B cell (primary cell): ENCODE measurements around the gene GPR160. TPM values are rescaled to one million over a fixed set of nuclear protein-coding genes. Genes with fewer than 3 reads are reported as not detected.

Source experiments
- ATAC-seq: fragments of 200-7000 bp; cut with Tn5 transposase; one replicate; pipeline ENCODE4 v1.10.0; 2021; ENCODE audit warnings: low read depth, mild to moderate bottlenecking, moderate number of reproducible peaks, moderate library complexity
- CTCF ChIA-PET: fragments of 350-600 bp; sonication (Branson Sonifier 250); formaldehyde crosslinking; loops from one replicate; lab custom pipeline; 2021; ENCODE audit warnings: antibody characterized with exemption, inconsistent platforms; lab: Charles Lee
- POLR2A ChIA-PET: fragments of 350-600 bp; sonication (Branson Sonifier 250); formaldehyde crosslinking; loops from one replicate; lab custom pipeline; 2021; ENCODE audit warnings: antibody characterized with exemption; lab: Charles Lee
- DNase-seq: peaks from one replicate; pipeline ENCODE4 v3.0.0; 2013
- H2AFZ ChIP-seq: 2 replicates; pipeline ENCODE4 v1.6.1; 2012; ENCODE audit warnings: mild to moderate bottlenecking, low read depth, low read length; ENCODE audit not compliant: insufficient read depth, poor library complexity, severe bottlenecking
- H3K27ac ChIP-seq, 2 donors: 1 replicate in 1 of 2; 2 replicates in 1 of 2; pipeline ENCODE4 v1.5.1; 2012 to 2013; ENCODE audit warnings: low read length in 2 of 2, mild to moderate bottlenecking in 2 of 2, moderate library complexity in 1 of 2
- H3K27me3 ChIP-seq, 4 experiments: fragments of 200-600 bp in 1 of 4; sonication (generic) in 1 of 4; replicated peaks in 1 of 4; 1 replicate in 2 of 4; 2 replicates in 2 of 4; pipeline versions ENCODE4 v1.6.1 to v1.7.0; 2013 to 2016; ENCODE audit warnings: low read length in 3 of 4, mild to moderate bottlenecking in 2 of 4, mixed read lengths in 1 of 4, moderate library complexity in 1 of 4; ENCODE audit not compliant: insufficient read depth in 4 of 4, control insufficient read depth in 3 of 4; ENCODE audit errors: control extremely low read depth in 1 of 4
- H3K36me3 ChIP-seq, 2 experiments: replicated peaks in 1 of 2; 1 replicate in 1 of 2; 2 replicates in 1 of 2; pipeline versions ENCODE4 v1.6.1 to v1.7.1; 2013; ENCODE audit warnings: low read length in 1 of 2; ENCODE audit not compliant: insufficient read depth in 2 of 2, control insufficient read depth in 1 of 2; ENCODE audit errors: control extremely low read depth in 1 of 2, extremely low read depth in 1 of 2
- H3K4me1 ChIP-seq, 2 donors: fragments of 200-600 bp in 1 of 2; sonication (generic) in 1 of 2; 1 replicate in 1 of 2; 2 replicates in 1 of 2; pipeline versions ENCODE4 v1.5.1 to v1.6.1; 2013 to 2017; ENCODE audit warnings: low read length in 2 of 2; ENCODE audit not compliant: control insufficient read depth in 2 of 2, insufficient read depth in 2 of 2
- H3K4me2 ChIP-seq: replicated peaks from 2 replicates; pipeline ENCODE3; 2012; ENCODE audit warnings: mild to moderate bottlenecking, low read depth, low read length; ENCODE audit not compliant: poor library complexity, severe bottlenecking
- H3K4me3 ChIP-seq, 5 experiments: fragments of 200-600 bp in 1 of 5; sonication (generic) in 1 of 5; 1 replicate in 3 of 5; 2 replicates in 2 of 5; pipeline versions ENCODE4 v1.5.1 to v1.7.0; 2011 to 2016; ENCODE audit warnings: low read length in 4 of 5, mild to moderate bottlenecking in 4 of 5, low read depth in 2 of 5, control low read depth in 1 of 5, moderate library complexity in 1 of 5; ENCODE audit not compliant: insufficient read depth in 1 of 5; ENCODE audit errors: control extremely low read depth in 1 of 5, extremely low read depth in 1 of 5
- H3K79me2 ChIP-seq: fragments of 200-600 bp; sonication (generic); one replicate; pipeline ENCODE4 v1.6.0; 2016; ENCODE audit warnings: low read length; ENCODE audit not compliant: control insufficient read depth, insufficient read depth
- H3K9ac ChIP-seq: fragments of 200-600 bp; sonication (generic); 2 replicates; pipeline ENCODE4 v1.6.1; 2017; ENCODE audit warnings: mild to moderate bottlenecking, low read length, moderate library complexity
- H3K9me3 ChIP-seq, 3 donors: one replicate each; pipeline versions ENCODE4 v1.6.1 to v1.7.1; 2013; ENCODE audit warnings: low read length in 2 of 3; ENCODE audit not compliant: control insufficient read depth in 2 of 3, insufficient read depth in 1 of 3; ENCODE audit errors: control extremely low read depth in 1 of 3
- H4K20me1 ChIP-seq: 2 replicates; pipeline ENCODE4 v1.6.0; 2012; ENCODE audit warnings: mild to moderate bottlenecking, low read length; ENCODE audit not compliant: insufficient read depth, control insufficient read depth, poor library complexity, severe bottlenecking
- H3K27ac Mint-ChIP-seq: one replicate; pipeline ENCODE4 v1.8.0; 2021; ENCODE audit warnings: mixed read lengths
- H3K27me3 Mint-ChIP-seq: one replicate; pipeline ENCODE4 v1.8.0; 2021; ENCODE audit warnings: mixed read lengths
- H3K4me1 Mint-ChIP-seq: one replicate; pipeline ENCODE4 v1.8.0; 2021; ENCODE audit warnings: mixed read lengths
- H3K4me3 Mint-ChIP-seq: one replicate; pipeline ENCODE4 v1.8.0; 2021; ENCODE audit warnings: mixed read lengths
- H3K9me3 Mint-ChIP-seq: one replicate; pipeline ENCODE4 v1.8.0; 2022; ENCODE audit warnings: mixed read lengths; ENCODE audit not compliant: insufficient read depth
- EZH2 ChIP-seq: IDR thresholded peaks from 2 replicates; pipeline ENCODE4 v1.6.1; 2012; ENCODE audit warnings: borderline replicate concordance, low read depth, mild to moderate bottlenecking, moderate library complexity, low read length; ENCODE audit not compliant: insufficient read depth, poor library complexity, severe bottlenecking
- whole genome bisulfite sequencing: methylation state at CpG from one replicate; pipeline ENCODE4 v1.1.5; 2013; ENCODE audit warnings: missing lambda C conversion rate; ENCODE audit not compliant: insufficient coverage; 5-methylcytosine and 5-hydroxymethylcytosine counted together
- intact Hi-C: fragments of 100-400 bp; cut with micrococcal nuclease; formaldehyde crosslinking; loops from one replicate; pipeline ENCODE4 v1.10.0; 2022
- polyA plus RNA-seq: library from polyadenylated mRNA; depleted of rRNA; stranded (reverse); fragments of >200 nt; gene quantifications from 2 replicates; pipeline ENCODE4 v1.2.3, GENCODE V29; 2012
- total RNA-seq, 2 donors: library from RNA; stranded (reverse); fragments of 120-200 nt in 1 of 2; gene quantifications; 1 replicate in 1 of 2; 2 replicates in 1 of 2; pipeline versions ENCODE4 v1.2.3 to v1.2.4, GENCODE V29; 2013 to 2022
- TF ChIP-seq, protein P1 (sequence below): fragments of 200-600 bp; IDR thresholded peaks from one replicate; pipeline ENCODE4 v1.8.0; 2022; ENCODE audit warnings: antibody characterized with exemption, mild to moderate bottlenecking

GPR160 gene
- total and polyA plus RNA-seq, 2 donors (not counting 1 experiment from before 2014, with no cell fraction given) = 17.4 to 17.5 TPM

DNA sequence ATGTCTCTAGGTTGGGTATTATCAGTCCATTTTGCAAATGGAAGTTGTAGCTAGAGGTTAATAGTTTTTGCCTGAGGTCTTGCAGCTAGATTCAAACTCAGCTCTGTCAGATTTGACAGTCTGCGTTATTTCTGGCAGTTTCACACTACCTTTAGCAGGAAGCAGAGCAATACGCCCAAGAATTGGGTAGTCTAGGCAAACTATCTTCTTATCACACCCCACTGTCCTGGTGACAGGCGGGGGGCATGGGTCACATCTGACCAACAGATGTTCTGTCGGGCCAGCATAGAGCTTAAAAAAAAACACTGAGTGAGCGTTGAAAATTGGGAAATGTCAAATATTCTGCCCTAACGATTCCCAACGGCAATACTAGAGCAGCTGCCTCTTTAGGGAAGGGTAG is 5.7 kb downstream of the GPR160 start:
- TF ChIP-seq, protein P1, sequence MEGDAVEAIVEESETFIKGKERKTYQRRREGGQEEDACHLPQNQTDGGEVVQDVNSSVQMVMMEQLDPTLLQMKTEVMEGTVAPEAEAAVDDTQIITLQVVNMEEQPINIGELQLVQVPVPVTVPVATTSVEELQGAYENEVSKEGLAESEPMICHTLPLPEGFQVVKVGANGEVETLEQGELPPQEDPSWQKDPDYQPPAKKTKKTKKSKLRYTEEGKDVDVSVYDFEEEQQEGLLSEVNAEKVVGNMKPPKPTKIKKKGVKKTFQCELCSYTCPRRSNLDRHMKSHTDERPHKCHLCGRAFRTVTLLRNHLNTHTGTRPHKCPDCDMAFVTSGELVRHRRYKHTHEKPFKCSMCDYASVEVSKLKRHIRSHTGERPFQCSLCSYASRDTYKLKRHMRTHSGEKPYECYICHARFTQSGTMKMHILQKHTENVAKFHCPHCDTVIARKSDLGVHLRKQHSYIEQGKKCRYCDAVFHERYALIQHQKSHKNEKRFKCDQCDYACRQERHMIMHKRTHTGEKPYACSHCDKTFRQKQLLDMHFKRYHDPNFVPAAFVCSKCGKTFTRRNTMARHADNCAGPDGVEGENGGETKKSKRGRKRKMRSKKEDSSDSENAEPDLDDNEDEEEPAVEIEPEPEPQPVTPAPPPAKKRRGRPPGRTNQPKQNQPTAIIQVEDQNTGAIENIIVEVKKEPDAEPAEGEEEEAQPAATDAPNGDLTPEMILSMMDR = no peak
- no peak for TF ChIP-seq EZH2
- peak overlapping the region; percentile 53 for H3K27ac Mint-ChIP-seq
- Histone ChIP-seq H4K20me1 (no peaks in the 10 kb centered on the region), H3K4me1 (peaks cover 21 to 37% of the 10 kb centered on the region in 2 donors), H3K9ac (no peak overlapping the region), H3K36me3 (peaks cover 0 to 9% of the 10 kb centered on the region in 2 experiments), H3K9me3 (no peaks in the 10 kb centered on the region), H2AFZ (no peak overlapping the region), H3K27me3 (no peaks in the 10 kb centered on the region), H3K79me2 (peaks cover 42% of the 10 kb centered on the region), H3K27ac (no peak overlapping the region), H3K4me3 (no peak overlapping the region), H3K4me2 (no peak overlapping the region)
- intact Hi-C loops = no loop called here
- WGBS = 90% methylated on average over 7 of the region's 7 CpGs
- no peaks in the 10 kb centered on the region for H3K9me3 Mint-ChIP-seq
- CTCF ChIA-PET = interaction anchor here (0.6 to 1.2 kb wide), 3 partner anchors 8 to 179 kb away, joined by 3 to 8 read pairs (median 4); no protein-coding TSS in a partner anchor
- peaks cover 57% of the 10 kb centered on the region for H3K4me1 Mint-ChIP-seq
- no peaks in the 10 kb centered on the region for H3K27me3 Mint-ChIP-seq
- POLR2A ChIA-PET = no interaction called here
- DNase-seq (no peak), ATAC-seq (no peak)
- no peak overlapping the region for H3K4me3 Mint-ChIP-seq

DNA sequence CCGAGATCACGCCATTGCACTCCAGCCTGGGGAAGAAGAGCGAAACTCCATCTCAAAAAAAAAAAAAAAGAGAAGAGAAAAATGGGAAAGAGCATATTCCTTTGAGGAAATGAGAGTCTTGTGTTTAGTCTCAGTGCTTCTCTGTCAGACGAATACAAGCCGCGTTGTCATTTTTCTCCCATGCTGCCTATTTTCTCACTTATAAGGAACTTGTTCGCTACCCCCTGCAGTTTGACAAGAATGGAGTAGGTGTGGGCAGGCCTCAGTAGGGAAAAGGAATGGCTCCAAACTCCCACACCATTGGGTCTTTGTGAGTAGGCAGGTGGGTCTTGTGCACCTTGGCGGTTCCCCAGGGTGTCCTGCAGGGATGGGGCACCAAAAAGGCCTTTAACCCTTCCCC is 6.5 kb downstream of the GPR160 start:
- H3K27ac ChIP-seq = peak overlapping the region; percentile 84 to 89
- H3K9ac ChIP-seq = peak overlapping the region; percentile 20
- peaks cover 21 to 31% of the 10 kb centered on the region in 2 donors for H3K4me1 ChIP-seq
- peak overlapping the region in 2 of 5 experiments; percentile 21 to 26 for H3K4me3 ChIP-seq
- no peak overlapping the region for H3K4me3 Mint-ChIP-seq
- H3K79me2 ChIP-seq = peaks cover 50% of the 10 kb centered on the region
- H3K27me3 ChIP-seq = no peaks in the 10 kb centered on the region
- no CpG with 5 or more reads among the region's 8 CpGs for WGBS
- TF ChIP-seq EZH2 = no peak
- H3K36me3 ChIP-seq = peaks cover 0 to 9% of the 10 kb centered on the region in 2 experiments
- H3K27me3 Mint-ChIP-seq = no peaks in the 10 kb centered on the region
- ChIA-PET POLR2A (interaction anchor here (0.8 kb wide), 1 partner anchor 78 kb away, joined by 7 read pairs; the partner anchor contains the start of gene SEC62), CTCF (interaction anchor here (0.6 to 1.7 kb wide), 5 partner anchors 9 to 180 kb away, joined by 3 to 8 read pairs (median 4); no protein-coding TSS in a partner anchor)
- peak overlapping the region; percentile 91 for H3K27ac Mint-ChIP-seq
- ATAC-seq (no peak), DNase-seq (no peak)
- peaks cover 52% of the 10 kb centered on the region for H3K4me1 Mint-ChIP-seq
- no peak overlapping the region for H2AFZ ChIP-seq
- H3K9me3 Mint-ChIP-seq = no peaks in the 10 kb centered on the region
- no peaks in the 10 kb centered on the region for H4K20me1 ChIP-seq
- intact Hi-C loops = no loop called here
- H3K4me2 ChIP-seq = peak overlapping the region; percentile 70
- no peaks in the 10 kb centered on the region for H3K9me3 ChIP-seq
